Esophagus mucosa (tissue), 1 donor: ENCODE measurements around the gene COL18A1. TPM values are rescaled to one million over a fixed set of nuclear protein-coding genes. Genes with fewer than 3 reads are reported as not detected.
"Not testable (repeated sequence)": the region's sequence is repeated elsewhere in the genome, so short reads cannot be mapped to it uniquely, and the experiment has no call there.

Source experiments
- ATAC-seq: fragments of 200-7000 bp; cut with Tn5 transposase; one replicate; pipeline ENCODE4 v1.9.1; 2020
- total RNA-seq: library from RNA; stranded (reverse); gene quantifications from one replicate; pipeline ENCODE4 v1.2.4, GENCODE V29; 2023
- donor health status: DM: yes; HTN: yes; CAD: no.

COL18A1 gene
- total RNA-seq, 1 donor from 2014 or later: 26.7 TPM

DNA sequence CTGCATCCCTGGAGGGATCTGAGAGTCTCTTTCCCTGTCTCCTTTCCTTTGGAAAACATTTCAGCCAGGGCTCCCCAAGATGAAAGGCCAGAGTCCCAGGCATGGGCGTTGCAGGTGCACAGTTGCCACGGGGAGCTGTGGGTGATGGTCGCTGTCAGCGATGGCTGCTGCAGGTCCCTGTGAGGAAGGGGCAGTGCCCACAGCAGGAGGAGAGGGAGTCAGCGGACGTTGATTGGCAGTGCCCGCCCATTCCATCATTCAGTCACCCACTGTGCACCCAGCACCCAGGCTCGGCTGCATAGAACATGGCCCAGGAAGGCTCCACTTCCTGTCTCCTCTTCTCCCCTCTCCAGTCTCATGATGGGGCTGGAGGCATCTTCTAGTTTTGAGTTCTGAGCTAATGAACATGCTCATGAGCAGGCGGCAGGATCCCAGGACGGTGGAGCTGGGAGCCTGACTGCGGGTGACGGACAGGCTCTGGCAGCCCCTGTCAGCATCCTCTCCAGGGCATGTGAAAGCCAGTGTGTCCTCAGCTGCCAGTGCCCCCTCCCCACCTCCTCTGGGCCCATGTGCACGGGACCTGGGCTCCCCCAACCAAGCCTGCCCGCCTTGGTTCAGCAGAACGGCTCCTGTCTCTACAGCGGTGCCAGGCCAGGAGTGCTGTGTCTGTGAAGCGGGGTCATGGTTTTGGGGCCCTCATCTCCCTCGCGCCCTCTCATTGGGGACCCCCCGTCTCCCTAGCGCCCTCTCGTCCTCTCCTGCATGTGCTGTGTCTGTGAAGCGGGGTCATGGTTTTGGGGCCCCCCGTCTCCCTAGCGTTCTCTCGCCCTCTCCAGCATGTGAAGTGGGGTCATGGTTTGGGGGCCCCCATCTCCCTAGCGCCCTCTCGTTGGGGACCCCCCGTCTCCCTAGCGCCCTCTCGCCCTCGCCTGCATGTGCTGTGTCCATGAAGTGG lies 24.5 kb downstream of the COL18A1 start:
- no peak for ATAC-seq

- no peak for ATAC-seq
Observed at GRCh38 chr21:45430521-45431501, 25.8 kb downstream of the COL18A1 start.

DNA sequence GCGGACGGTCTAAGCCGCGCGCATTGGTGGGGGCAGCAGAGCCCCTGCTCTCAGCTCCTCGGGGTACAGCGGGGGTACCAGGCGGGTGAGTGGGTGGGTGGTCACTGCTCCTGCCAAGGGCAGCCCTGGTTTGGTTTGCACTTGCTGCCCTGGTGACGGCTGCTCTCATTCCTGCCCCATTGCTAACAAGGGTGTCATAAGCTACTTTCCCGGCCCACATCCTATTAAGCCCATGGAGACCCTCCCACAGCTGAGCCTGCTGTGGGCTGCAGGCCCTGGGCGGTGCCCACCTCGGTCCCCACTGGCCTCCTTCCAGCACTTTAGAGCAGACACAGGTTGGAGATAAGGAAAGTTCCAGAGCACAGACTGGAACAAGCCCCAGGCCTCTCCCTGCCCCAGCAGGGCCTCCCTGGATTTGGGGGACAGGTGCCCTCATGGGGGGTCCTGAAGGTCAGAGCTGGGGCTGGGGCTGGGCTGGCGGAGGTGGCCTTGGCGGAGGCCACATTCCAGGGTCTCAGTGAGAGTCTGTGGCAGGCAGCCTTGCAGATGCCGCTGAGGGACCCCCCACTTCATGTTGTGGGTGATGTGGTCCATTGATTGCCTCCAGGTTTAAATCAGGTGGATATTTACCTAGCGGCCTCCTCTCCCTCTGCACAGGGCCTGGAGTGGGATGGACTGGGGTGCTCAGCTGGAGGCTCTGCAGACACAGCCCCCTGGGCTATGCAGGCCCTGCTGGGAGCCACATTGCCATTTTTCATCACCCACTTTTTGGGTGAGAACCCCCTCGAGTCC lies 27.0 kb downstream of the COL18A1 start:
- no peak for ATAC-seq

DNA sequence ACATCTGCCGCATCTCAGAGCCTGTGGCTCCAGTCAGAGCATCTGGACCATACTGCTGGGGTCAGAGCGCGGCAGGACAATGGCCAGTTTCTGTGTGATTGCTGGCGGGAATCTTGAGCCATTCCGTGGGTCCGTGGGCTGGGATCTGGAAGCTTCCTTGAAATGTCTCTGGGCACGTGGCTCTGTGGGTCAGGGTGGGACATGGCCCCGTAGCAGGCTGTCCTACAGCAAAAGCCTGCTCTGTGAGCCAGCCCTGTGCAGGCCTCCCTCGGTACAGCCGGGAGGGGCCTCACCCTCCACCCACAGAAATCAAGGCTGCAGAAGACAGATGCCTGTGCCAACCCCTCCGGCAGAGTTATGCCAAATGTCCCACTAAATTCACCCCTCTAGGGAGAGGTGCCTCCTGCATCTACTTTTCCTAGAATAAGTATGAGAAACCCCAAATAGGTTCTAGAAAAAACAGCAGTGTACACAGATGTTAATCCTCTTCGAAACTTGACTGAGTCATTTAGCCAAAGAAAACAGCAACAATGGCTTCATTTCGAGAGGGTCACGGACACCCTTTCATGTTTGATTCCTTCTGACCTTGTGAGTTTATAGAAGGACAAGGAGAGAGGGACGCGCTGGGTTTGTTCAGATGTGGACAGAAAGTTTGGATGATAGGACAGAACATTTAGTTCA lies 27.8 kb downstream of the COL18A1 start:
- no peak for ATAC-seq

GRCh38 chr21:45433301-45433700 lies 28.3 kb downstream of the COL18A1 start:
- ATAC-seq: no peak

- ATAC-seq: no peak
Observed at GRCh38 chr21:45433911-45434644, 29.1 kb downstream of the COL18A1 start.

DNA sequence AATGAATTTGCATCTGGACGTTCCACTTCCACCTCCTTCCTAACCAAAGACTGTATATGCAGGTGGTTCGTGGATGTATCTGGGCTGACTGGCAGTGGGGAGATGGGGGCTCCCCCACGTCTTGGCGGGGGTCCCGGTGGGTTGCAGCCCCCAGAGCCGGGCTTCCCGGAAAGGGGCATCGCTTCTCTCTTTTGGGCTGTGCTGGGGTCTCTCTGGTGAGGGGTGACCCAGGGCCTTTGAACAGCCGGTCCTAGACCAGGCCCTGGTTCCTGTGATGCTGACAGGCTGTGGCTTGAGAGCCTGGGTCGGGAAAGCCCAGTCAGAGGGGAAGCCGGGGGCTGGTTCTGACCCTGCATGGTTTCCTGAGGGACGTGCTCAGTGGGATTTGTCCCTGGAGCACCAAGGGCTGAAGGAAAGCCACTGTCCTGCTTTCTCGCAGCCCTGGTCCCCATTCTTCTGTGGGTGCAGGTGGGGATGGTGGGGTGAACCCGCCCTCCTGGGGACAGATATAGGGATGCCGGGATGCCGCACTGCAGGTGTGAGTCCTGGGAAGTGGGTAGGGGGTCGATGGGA lies 29.8 kb downstream of the COL18A1 start:
- ATAC-seq: no peak

GRCh38 chr21:45435405-45435981 lies 30.5 kb downstream of the COL18A1 start:
- no peak for ATAC-seq

- ATAC-seq: no peak
Observed at GRCh38 chr21:45436351-45437065, 31.5 kb downstream of the COL18A1 start.

DNA sequence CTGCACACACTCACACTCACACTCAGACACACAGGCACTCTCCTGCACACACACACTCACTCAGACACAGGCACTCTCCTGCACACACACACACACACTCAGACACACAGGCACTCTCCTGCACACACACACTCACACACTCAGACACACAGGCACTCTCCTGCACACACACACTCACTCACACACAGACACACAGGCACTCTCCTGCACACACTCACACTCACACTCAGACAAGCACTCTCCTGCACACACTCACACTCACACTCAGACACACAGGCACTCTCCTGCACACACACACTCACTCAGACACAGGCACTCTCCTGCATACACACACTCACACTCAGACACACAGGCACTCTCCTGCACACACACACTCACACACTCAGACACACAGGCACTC lies 32.9 kb downstream of the COL18A1 start:
- ATAC-seq: not testable (repeated sequence)

GRCh38 chr21:45438391-45439145 lies 33.6 kb downstream of the COL18A1 start:
- no peak for ATAC-seq

DNA sequence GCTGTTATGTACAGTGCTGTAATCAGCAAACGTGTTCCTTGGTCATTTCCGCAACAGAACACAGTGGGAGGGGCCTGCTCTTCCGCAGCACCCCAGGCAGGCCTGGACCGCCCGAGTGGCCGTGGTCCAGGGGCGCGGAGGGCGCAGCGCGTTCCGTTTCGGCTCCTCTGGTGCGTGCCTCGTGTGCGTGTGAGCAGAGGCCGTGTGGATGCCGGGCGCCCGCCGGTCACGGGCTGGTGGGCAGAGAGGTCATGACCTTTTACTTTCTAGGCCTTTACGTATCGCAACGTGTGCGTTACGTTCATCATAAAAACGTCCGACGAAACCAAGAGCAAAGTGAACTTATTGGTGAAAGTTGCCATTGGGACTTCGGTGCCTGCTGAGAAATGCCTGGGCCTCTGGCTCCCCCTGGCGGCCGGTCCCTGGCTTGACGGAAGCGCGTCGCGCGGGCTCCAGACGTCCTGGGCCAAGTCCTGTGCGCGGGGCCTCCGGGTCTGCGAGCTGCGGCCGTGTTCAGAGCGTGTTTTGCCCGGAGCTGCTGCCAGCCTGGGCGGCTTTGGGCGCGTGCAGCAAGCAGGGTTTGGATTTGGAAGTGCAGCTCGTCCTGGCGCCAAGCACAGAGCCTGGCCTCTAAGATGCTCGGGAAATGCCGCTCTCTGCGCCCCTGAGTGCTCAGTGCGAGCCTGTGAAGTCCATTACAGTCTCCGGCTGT lies 34.4 kb downstream of the COL18A1 start:
- peak; percentile 82 for ATAC-seq

DNA sequence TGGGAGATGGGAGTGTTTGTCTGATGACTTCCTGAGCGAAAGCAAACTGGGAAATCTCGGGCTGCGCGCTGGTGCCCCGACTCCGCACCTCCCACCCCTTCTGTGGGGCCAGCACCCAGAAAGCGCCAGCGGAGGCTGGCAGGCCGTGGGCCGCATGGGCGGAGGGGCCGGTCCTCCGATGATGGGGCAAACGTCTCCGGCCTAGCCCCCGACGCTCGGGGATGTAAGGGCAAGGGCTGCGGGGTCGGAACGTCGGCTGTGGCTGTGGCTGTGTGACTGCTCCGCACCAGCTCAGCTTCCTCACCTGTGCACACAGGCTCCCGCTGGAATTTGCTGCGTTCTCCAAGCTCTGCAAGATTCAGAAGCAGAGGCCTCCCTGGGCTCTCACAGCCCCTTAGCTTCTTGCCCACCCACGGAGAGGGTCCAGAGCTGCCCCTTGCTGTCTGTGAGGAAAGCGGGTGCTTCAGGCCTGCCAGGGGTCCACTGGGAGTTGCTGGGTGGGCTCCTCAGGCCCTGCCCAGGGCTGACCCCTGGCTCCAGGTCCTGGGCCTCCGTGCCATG lies 35.0 kb downstream of the COL18A1 start:
- ATAC-seq: no peak

GRCh38 chr21:45440736-45441350 lies 35.9 kb downstream of the COL18A1 start:
- ATAC-seq: no peak

DNA sequence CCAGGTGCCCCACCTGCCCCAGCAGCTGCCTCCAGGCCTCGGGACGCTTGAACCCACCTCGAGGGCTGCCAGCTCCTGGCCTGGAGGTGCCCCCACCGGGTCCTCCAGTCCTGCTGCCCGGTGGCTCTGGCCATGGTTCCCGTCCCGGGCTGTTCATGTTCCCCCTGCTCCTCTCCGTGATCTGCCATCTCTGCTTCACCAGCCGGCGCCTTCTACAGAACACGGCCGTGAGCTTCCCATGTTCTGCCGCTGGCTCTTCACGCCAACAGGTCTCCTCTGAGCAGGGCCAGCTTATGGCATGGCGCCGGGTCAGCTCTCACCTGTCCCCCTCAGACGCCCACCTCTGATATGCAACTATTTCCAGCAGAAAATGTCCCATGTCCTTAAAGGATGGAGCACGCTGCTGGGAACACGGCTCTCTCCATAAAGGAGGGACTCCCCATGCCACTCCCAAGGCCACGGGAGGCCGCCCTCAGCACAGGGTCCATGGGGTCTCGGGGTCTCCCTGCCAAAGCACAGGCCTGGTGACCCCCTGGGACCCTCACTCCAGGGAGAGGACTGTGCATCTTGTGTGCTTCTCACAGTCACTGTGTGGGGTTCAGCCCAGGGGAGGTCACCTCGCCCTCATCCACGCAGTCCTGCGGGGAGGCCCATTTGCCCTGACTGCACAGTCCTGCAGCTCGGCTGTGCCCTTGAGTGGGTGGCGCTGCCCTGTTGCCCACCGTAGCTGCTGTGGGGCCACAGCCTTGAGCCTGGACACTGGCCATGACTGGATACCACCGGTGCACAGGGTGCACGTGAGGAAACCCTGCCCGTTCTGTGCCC lies 36.7 kb downstream of the COL18A1 start:
- ATAC-seq: no peak

DNA sequence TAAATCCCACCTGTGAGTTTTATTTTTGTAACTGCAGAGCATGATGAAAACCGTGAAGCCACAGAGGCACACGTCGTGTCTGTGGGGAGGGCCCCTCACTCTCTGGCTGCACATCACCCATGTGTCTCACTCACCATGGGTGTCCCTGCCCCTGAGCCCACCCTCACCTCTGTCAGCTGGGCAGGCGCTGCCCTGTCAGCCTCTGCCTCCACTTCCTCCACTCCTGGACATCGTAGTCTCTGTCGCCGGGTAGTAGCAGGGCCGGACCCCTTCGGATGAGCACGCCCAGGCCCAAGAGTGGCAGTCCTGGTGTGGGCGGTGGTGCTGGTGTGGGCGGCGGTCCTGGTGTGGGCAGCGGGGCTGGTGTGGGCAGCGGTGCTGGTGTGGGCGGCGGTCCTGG lies 37.3 kb downstream of the COL18A1 start:
- ATAC-seq: no peak
